Neuronal stem cell (in vitro differentiated cells): ENCODE results near the gene CMTM6.

Source experiments
- DNase-seq: peaks from one replicate; pipeline ENCODE4 v3.0.0-alpha.2; 2013; ENCODE audit warnings: low spot score
- H2AFZ ChIP-seq: one replicate; pipeline ENCODE4 v1.6.1; 2013; ENCODE audit warnings: mild to moderate bottlenecking, low read length, inconsistent platforms
- H2AK5ac ChIP-seq: 2 replicates; pipeline ENCODE4 v1.6.1; 2013; ENCODE audit warnings: low read depth, mild to moderate bottlenecking, inconsistent platforms, low read length, moderate library complexity, mixed read lengths
- H2BK120ac ChIP-seq: 2 replicates; pipeline ENCODE4 v1.6.1; 2013; ENCODE audit warnings: low read depth, mild to moderate bottlenecking, inconsistent platforms, low read length, moderate library complexity, mixed read lengths
- H2BK12ac ChIP-seq: one replicate; pipeline ENCODE4 v1.6.1; 2013; ENCODE audit warnings: low read length, inconsistent platforms
- H2BK15ac ChIP-seq: 2 replicates; pipeline ENCODE4 v1.6.1; 2013; ENCODE audit warnings: mild to moderate bottlenecking, low read length, inconsistent platforms, mixed read lengths
- H2BK5ac ChIP-seq: one replicate; pipeline ENCODE4 v1.6.1; 2013; ENCODE audit warnings: inconsistent platforms, mild to moderate bottlenecking, low read length, moderate library complexity
- H3K14ac ChIP-seq: one replicate; pipeline ENCODE4 v1.6.1; 2013; ENCODE audit warnings: low read length, inconsistent platforms
- H3K18ac ChIP-seq: 2 replicates; pipeline ENCODE4 v1.6.1; 2013; ENCODE audit warnings: low read length, inconsistent platforms
- H3K23ac ChIP-seq: 2 replicates; pipeline ENCODE4 v1.6.1; 2013; ENCODE audit warnings: low read depth, mild to moderate bottlenecking, mixed read lengths, low read length, inconsistent platforms; ENCODE audit not compliant: poor library complexity
- H3K27ac ChIP-seq: replicated peaks from 3 replicates; pipeline ENCODE4 v1.5.1; 2013; ENCODE audit warnings: low read length, inconsistent platforms
- H3K27me3 ChIP-seq, 3 experiments: 2 replicates each; pipeline ENCODE4 v1.6.1; 2013; ENCODE audit warnings: low read length in 3 of 3, mild to moderate bottlenecking in 2 of 3, inconsistent platforms in 1 of 3, low read depth in 1 of 3, mixed read lengths in 1 of 3, moderate library complexity in 1 of 3; ENCODE audit not compliant: control insufficient read depth in 3 of 3, insufficient read depth in 3 of 3
- H3K36me3 ChIP-seq, 2 donors: replicated peaks in 1 of 2; 2 replicates each; pipeline ENCODE4 v1.6.1; 2013; ENCODE audit warnings: low read length in 2 of 2; ENCODE audit not compliant: control insufficient read depth in 2 of 2, insufficient read depth in 2 of 2
- H3K4ac ChIP-seq: 2 replicates; pipeline ENCODE4 v1.6.1; 2013; ENCODE audit warnings: inconsistent platforms, mild to moderate bottlenecking, low read length, moderate library complexity
- H3K4me1 ChIP-seq, 2 donors: 1 replicate in 1 of 2; 2 replicates in 1 of 2; pipeline ENCODE4 v1.6.1; 2013; ENCODE audit warnings: low read length in 2 of 2, low read depth in 1 of 2; ENCODE audit not compliant: control insufficient read depth in 2 of 2, insufficient read depth in 1 of 2
- H3K4me2 ChIP-seq: one replicate; pipeline ENCODE4 v1.6.1; 2013; ENCODE audit warnings: mild to moderate bottlenecking, low read length, inconsistent platforms; ENCODE audit not compliant: insufficient read depth, poor library complexity, severe bottlenecking
- H3K4me3 ChIP-seq, 2 donors: 2 replicates each; pipeline ENCODE4 v1.5.1; 2013; ENCODE audit warnings: low read length in 2 of 2, mild to moderate bottlenecking in 2 of 2, inconsistent platforms in 1 of 2, moderate library complexity in 1 of 2
- H3K79me1 ChIP-seq: one replicate; pipeline ENCODE4 v1.6.1; 2013; ENCODE audit warnings: low read depth, mild to moderate bottlenecking, inconsistent platforms, low read length, moderate library complexity
- H3K9ac ChIP-seq: one replicate; pipeline ENCODE4 v1.6.1; 2013; ENCODE audit warnings: mild to moderate bottlenecking, low read depth, low read length, inconsistent platforms; ENCODE audit not compliant: poor library complexity
- H3K9me3 ChIP-seq, 2 donors: replicated peaks in 1 of 2; 2 replicates each; pipeline versions ENCODE3 to v1.6.1; 2013; ENCODE audit warnings: low read length in 2 of 2, mild to moderate bottlenecking in 2 of 2, inconsistent platforms in 1 of 2, low read depth in 1 of 2, mixed read lengths in 1 of 2, moderate library complexity in 1 of 2; ENCODE audit not compliant: control insufficient read depth in 2 of 2, insufficient read depth in 1 of 2
- H4K8ac ChIP-seq: one replicate; pipeline ENCODE4 v1.6.1; 2013; ENCODE audit warnings: low read depth, mild to moderate bottlenecking, inconsistent platforms, low read length, moderate library complexity
- H4K91ac ChIP-seq: one replicate; pipeline ENCODE4 v1.6.1; 2013; ENCODE audit warnings: low read length, low read depth, mild to moderate bottlenecking, inconsistent platforms; ENCODE audit not compliant: poor library complexity
- WGBS, 2 donors: extraction: QIAGEN DNeasy Blood & Tissue Kit; methylation state at CpG; one replicate each; pipeline ENCODE4 v1.1.7; 2013; ENCODE audit warnings: missing lambda C conversion rate in 2 of 2, mixed read lengths in 1 of 2; ENCODE audit not compliant: insufficient read length in 2 of 2, insufficient replicate concordance in 1 of 2; ENCODE audit errors: extremely low coverage in 2 of 2; 5-methylcytosine and 5-hydroxymethylcytosine counted together

CMTM6 gene

GRCh38 chr3:32435911-32436815, 66.5 kb downstream of the CMTM6 start:
- no peak overlapping the region for H2BK15ac ChIP-seq
- DNase-seq = no peak

DNA sequence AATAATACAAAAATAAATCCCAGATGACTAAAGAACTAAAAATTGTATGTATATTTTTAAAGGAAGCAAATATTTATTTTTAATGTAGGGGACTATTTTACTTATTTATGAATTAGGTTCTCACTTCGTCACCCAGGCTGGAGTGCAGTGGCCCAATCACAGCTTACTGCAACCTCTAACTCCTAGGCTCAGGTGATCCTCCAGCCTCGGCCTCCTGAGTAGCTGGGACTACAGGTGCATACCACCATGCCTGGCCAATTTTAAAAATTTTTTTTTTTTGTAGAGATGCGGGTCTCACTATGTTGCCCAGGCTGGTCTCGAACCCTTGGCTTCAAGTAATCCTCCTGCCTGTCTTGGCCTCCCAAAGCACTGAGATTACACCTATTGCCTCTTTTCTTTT, 68.4 kb downstream of the CMTM6 start:
- H4K8ac ChIP-seq = no peak overlapping the region
- H3K4me1 ChIP-seq = peaks cover 0 to 2% of the 10 kb centered on the region in 2 donors
- DNase-seq = no peak

More at GRCh38 chr3:32435911-32436815, 66.5 kb downstream of the CMTM6 start:
- no peak overlapping the region for H2BK12ac ChIP-seq
- no peak overlapping the region for H2BK120ac ChIP-seq
- H2BK5ac ChIP-seq = no peak overlapping the region
- H3K27me3 ChIP-seq = no peaks in the 10 kb centered on the region
- no CpG with 5 or more reads among the region's 4 CpGs for WGBS, 2 donors
- no peak overlapping the region for H3K4me3 ChIP-seq
- H2AFZ ChIP-seq = no peak overlapping the region
- H3K4me2 ChIP-seq = no peak overlapping the region
- no peak overlapping the region for H2AK5ac ChIP-seq
- H3K79me1 ChIP-seq = no peaks in the 10 kb centered on the region
- no peak overlapping the region for H4K91ac ChIP-seq
- no peak overlapping the region for H3K9ac ChIP-seq
- no peak overlapping the region for H4K8ac ChIP-seq
- H3K4ac ChIP-seq = no peak overlapping the region
- H3K9me3 ChIP-seq = no peaks in the 10 kb centered on the region
- H3K27ac ChIP-seq = no peak overlapping the region
- H3K36me3 ChIP-seq = peaks cover 0 to 4% of the 10 kb centered on the region in 2 donors
- H3K18ac ChIP-seq = no peak overlapping the region
- H3K23ac ChIP-seq = no peak overlapping the region
- H3K4me1 ChIP-seq = peaks cover 0 to 2% of the 10 kb centered on the region in 2 donors
- no peak overlapping the region for H3K14ac ChIP-seq

GRCh38 chr3:32432711-32433530, 69.7 kb downstream of the CMTM6 start:
- H2AK5ac ChIP-seq = no peak overlapping the region
- no peaks in the 10 kb centered on the region for H3K79me1 ChIP-seq
- no peak overlapping the region for H2AFZ ChIP-seq
- no peak overlapping the region for H3K27ac ChIP-seq
- H2BK12ac ChIP-seq = no peak overlapping the region
- no peak overlapping the region for H2BK5ac ChIP-seq
- no peak for DNase-seq
- WGBS, 2 donors = no CpG with 5 or more reads among the region's 12 CpGs
- H3K4me1 ChIP-seq = peaks cover 0 to under 1% of the 10 kb centered on the region in 2 donors
- no peak overlapping the region for H2BK15ac ChIP-seq
- H3K4me3 ChIP-seq = no peak overlapping the region
- peaks cover 1 to 8% of the 10 kb centered on the region in 2 donors for H3K36me3 ChIP-seq
- no peak overlapping the region for H2BK120ac ChIP-seq
- no peak overlapping the region for H3K18ac ChIP-seq
- H3K23ac ChIP-seq = no peak overlapping the region
- H3K4me2 ChIP-seq = no peak overlapping the region
- H3K14ac ChIP-seq = no peak overlapping the region
- no peak overlapping the region for H4K91ac ChIP-seq
- H4K8ac ChIP-seq = no peak overlapping the region
- no peaks in the 10 kb centered on the region for H3K9me3 ChIP-seq
- no peak overlapping the region for H3K9ac ChIP-seq
- no peak overlapping the region for H3K4ac ChIP-seq
- H3K27me3 ChIP-seq = no peaks in the 10 kb centered on the region

More for the DNA sequence above, 68.4 kb downstream of the CMTM6 start:
- Histone ChIP-seq H3K4me3 (no peak overlapping the region), H3K4me2 (no peak overlapping the region), H3K27ac (no peak overlapping the region), H3K9ac (no peak overlapping the region), H4K91ac (no peak overlapping the region), H3K14ac (no peak overlapping the region), H2BK5ac (no peak overlapping the region), H2AFZ (no peak overlapping the region), H2AK5ac (no peak overlapping the region), H2BK120ac (no peak overlapping the region), H3K18ac (no peak overlapping the region), H3K79me1 (no peaks in the 10 kb centered on the region), H2BK15ac (no peak overlapping the region), H3K23ac (no peak overlapping the region), H3K36me3 (peaks cover 1 to 8% of the 10 kb centered on the region in 2 donors), H3K4ac (no peak overlapping the region), H2BK12ac (no peak overlapping the region), H3K27me3 (no peaks in the 10 kb centered on the region), H3K9me3 (no peaks in the 10 kb centered on the region)
- no CpG with 5 or more reads among the region's 4 CpGs for WGBS, 2 donors
